GM18907 (cell line): ENCODE data around the gene MSL3.

ENCODE experiments used
- ATAC-seq: cut with Tn5 transposase; IDR thresholded peaks from one replicate; pipeline ENCODE4 v1.9.1; 2021; ENCODE audit warnings: mild to moderate bottlenecking, moderate library complexity; ENCODE audit not compliant: unreplicated experiment

Gene MSL3, protein sequence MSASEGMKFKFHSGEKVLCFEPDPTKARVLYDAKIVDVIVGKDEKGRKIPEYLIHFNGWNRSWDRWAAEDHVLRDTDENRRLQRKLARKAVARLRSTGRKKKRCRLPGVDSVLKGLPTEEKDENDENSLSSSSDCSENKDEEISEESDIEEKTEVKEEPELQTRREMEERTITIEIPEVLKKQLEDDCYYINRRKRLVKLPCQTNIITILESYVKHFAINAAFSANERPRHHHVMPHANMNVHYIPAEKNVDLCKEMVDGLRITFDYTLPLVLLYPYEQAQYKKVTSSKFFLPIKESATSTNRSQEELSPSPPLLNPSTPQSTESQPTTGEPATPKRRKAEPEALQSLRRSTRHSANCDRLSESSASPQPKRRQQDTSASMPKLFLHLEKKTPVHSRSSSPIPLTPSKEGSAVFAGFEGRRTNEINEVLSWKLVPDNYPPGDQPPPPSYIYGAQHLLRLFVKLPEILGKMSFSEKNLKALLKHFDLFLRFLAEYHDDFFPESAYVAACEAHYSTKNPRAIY

DNA sequence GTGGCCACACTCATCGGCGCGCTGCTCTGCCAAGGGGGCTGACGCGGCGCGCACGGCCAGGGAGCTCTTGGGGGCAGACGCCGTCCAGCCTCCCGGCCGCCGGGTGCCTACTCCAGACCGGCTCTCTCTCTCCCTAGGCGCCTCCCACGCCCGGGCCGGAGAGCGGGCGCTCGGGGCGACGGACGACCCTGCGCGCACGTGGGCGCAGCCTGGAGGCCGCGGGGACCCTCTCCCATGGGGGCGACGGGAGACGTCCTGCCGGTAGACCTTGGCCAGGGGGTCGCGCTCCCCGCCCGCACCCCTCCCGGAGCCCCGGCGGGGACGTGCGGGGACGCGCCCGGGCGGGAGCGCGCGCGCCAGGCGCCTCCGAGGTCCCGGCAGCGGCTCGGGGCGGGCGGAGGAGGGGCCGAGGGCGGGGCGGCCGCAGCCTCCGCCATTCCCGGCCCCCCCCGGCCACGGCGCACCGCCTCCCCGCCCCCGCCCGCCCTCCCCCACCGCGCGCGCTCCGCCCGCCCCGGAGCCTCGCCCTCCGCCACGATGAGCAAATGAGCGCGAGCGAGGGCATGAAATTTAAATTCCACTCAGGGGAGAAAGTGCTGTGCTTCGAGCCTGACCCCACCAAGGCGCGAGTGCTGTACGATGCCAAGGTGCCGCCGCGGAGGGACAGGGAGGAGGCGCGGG lies at the start of gene MSL3:
Gene MSL3, plus strand, starts transcription at position 519 of the 681 bp plus-strand sequence. Its CDS starts 27 bp downstream, at position 546.
- peak; percentile 30 for ATAC-seq

DNA sequence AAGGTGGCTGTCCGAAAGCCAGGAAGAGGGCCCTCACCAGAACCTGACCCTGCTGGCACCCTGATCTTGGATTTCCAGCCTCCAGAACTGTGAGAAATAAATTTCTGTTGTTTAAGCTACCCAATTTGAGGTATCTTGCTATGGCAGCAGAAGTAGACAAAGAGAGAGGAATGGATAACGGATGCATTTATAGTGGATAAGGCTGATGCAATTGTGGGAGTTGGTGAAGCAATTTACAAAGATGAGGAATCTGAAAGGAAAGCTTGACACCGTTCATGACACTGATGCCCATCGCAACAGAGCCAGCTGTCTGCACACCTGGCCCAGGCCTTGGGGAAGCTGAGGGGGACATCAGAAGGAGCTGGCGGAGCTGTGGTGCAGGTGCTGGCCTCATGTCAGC lies 35.7 kb upstream of the MSL3 start:
- ATAC-seq: no peak

DNA sequence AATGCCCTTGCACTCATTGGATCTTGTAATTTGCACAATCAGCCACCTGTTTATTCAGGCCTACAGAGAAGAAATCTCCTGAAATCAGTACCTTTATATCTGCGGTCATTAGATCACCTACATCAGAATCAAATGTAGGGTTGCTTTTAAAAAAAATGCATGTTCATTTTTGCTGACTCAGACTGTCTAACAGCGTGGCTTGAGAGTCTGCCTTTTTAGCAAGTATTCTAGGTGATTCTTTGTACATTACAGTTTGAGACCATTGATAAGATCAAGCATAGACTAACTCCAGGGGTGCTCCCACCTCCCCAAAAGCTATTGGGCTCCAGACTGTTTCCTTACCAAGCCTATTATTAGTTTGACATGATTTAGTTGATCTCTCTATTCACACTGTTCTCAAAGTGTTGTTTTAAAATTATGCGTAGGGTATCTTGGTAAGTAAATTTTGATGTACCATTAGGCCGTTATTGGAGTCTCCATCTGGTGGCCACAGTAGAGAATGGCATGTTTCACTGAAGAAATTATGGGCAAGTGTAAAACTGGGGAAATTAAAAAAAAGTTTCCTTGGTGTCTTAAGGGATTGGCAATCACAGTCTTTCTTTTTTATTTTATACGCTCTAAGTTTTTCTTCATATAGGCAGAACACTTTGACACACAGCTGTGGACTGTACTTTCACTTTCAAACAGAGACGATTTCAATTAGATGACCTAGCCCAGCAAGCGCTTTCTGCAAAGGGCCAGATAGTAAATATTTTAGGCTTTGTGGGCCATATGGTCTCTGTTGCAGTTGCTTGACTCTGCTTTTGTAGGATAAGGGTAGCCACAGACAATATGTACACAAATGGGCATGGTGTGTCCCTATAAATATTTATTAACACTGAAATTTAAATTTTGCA lies 33.7 kb upstream of the MSL3 start:
- peak; percentile 53 for ATAC-seq

DNA sequence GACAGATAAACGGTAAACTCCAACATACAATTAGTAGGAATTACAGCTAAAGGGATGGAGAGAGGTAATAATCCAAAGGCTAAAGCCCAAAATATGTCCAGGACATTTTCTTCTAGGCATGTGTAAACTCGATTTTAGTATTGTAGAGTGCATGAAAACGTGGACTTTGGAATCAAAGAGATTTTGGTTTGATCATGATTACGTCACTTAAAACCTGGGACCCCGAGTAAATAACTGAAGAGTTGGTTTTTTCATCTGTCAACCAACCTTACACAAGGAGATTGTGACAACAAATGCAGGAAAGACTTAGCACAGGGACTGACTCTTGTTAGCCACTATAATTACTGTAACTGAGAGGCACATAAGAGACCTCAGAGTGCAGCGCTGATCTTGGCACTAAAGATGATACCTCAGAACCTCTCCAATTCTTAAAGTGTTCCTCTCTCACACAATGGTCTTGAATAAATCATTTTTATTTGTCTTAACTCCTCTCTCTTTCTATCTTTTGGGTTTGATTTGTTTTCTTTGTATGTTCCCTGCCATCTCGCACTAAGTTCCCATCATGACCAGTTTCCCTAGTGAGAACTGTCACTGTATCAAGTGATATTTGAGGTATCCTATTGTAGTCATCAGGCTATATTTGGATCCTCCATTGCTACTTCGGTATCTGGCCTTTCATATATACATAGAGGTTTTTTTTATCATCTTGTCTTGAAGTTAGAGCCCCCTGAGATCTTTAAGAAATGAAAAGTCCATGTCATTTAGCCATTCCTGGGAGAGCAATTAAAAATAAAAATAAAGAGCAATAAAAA lies 32.2 kb upstream of the MSL3 start:
- no peak for ATAC-seq

DNA sequence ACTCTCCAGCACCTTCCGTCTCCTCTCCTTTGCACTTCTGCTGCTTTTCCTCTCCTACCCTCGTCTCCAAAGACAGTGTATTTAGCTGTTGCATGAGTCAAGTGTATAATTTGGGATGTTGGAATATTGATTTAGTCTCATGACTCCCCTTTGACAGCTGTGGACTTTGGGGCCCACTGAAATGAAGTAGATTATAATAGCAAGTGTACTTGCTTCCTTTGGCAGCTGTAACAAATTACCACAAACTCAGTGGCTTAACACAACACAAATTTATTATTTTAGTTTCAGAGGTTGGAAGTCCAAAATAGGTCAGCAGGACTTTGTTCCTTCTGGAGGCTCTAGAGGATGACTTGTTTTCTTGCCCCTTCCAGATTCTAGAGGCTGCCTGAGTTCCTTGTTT lies 29.5 kb upstream of the MSL3 start:
- no peak for ATAC-seq

DNA sequence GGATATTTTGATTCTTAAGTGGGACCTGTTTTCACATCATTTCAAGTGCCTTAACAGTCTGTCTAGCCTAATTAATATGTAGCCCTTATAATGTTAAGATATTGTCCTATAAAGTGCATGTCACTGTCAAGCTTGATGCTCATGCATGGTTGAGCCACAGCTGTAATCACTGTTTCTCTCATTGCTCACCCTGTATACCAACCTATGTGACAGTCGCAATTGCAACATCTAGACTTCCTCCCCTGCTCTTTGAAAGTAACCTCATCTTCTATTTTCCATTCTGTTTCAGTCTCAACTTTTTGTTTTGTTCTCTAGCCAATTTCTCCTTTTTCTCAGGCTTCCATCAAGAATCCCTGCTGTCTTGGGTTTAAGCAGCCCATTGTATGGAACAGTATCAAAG lies 24.4 kb upstream of the MSL3 start:
- ATAC-seq: peak; percentile 58

DNA sequence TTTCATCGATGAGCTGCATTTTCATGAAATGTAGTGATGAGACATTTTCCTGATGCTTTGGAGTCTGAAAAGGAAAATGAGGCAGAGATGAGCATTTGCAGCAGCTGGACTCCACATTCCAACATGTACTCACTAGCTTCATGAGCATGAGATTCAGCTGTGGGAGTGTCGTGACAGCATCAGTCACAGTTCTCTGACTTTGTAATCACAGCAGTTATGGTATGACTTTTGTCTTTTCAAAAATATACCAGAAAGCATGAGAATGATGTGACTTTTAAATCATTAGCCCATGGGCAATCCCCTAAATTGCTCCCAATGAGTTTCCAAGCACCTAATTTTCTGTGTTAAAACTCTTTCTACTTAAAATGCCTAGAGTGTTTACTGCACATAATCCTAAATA lies 18.3 kb upstream of the MSL3 start:
- ATAC-seq: peak; percentile 54

DNA sequence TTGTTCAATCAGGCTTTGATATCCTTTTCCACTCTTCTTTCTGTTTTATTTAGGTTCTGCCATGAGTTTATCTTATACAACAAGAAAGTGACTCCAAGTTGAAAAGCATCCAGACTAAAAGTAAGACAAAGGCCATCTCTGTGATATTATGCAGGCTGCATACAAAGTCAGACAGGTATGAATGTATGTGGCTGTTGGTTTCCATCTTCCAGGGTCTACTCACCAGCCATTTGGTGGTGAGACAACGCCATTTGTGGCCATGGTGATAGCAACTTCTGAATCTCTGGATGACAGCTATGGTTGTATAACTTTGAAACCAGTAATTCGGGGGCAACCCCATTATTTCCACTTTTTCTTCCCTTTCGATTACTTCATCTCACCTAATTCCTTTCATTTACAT lies 17.2 kb upstream of the MSL3 start:
- no peak for ATAC-seq

DNA sequence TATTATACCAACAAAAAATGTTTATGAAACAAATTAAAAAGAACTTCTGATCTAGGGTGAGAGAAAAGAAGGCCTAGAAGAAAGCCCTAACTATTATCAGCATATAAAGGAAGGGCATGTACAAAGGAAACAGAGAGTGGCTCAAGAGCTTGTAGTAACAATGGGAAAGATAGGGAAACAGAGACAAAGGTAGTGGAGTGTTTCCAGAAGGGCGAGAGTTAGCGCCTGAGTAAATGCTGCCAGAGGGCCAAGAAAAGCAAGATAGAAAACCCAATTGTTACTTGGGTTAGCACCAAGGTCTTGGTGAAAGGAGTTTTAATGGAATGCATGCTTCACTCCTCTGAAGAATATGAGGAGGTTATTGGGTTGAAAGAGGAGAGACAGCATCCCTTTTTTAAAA lies 16.5 kb upstream of the MSL3 start:
- ATAC-seq: no peak

DNA sequence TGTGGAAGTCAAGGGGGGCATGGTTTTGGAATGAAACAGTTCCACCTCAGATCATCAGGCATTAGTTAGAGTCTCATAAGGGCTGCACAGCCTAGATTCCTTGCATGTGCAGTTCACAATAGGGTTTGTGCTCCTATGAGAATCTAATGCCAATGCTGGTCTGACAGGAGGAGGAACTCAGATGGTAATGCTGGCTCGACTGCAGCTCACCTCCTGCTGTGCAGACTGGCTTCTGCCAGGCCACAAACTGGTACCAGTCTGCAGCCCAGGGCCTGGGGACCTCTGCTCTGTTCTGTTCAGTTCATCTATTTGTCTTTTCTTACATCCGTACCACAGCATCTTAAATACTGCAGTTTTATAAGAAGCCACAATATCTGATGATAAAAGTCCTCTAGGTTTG lies 12.2 kb upstream of the MSL3 start:
- ATAC-seq: no peak

DNA sequence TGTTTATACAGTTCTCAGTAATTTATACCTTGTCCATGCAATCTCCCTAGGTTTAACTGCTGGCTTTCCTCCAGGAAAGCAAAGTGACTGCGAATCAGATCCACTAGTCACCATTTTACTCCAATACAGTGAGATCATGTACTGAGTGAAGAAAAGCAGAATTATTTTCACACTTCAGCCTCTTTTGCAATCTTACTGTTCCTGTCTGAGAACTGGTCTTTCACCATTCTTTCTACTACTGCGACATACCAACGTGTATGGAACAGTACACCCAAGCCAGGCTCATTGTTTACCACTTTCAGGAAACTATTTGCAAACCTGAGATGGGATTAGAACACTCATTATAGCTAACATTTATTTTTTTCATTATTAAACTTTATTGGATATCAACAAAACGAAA lies 8.0 kb upstream of the MSL3 start:
- ATAC-seq: no peak

DNA sequence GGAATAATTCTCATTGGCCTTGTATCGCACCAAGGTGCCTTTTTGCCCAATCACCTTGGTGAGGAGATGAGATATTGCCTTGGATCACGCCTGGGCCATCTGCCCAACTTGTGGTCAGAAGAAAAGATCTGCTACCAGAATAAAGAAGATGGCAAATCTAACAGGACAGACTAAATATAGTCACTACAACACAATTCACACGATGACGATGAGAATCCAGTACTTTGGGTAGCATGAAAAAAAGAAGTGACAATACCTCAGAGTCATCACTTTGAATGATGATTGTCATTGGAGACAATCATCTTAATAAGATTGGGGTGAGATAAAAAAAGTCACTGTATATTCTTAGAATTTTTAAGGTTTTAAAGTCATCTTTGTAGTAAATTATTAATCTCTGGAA lies 7.3 kb upstream of the MSL3 start:
- no peak for ATAC-seq

DNA sequence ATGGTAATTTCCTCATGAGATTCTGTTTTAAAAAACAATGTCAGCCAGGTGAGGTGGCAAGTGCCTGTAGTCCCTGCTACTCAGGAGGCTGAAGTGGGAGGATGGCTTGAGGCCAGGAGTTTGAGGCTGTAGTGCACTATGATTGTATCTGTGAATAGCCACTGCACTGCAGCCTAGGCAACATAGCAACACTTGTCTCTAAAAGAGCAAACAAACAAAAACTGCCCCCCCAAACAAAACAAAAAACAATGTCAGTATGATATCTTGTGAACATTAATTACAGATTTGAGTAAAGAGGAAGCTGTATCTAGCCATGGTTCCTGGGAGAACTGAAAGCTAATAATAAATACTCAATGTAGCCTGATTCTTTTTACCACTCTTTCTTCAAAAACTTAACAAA lies 6.8 kb upstream of the MSL3 start:
- no peak for ATAC-seq

DNA sequence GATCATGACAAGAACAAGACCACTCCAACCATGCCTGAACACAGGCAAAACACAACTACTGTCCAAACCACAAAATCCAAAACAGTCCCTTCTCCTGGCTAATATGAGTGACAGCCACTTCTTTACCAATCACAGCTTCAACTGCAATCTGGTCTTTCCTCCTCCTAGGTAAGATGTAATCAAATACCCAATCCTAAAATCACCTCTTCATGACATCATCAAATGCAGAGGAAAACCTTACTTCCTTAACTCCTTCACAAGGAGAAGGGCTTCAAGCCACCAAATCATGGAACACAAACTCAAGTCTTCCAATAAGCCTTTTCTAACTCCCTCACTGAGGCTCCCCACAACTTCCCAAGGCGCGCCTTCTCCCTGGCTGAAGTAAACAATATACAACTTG lies 4.4 kb upstream of the MSL3 start:
- no peak for ATAC-seq

DNA sequence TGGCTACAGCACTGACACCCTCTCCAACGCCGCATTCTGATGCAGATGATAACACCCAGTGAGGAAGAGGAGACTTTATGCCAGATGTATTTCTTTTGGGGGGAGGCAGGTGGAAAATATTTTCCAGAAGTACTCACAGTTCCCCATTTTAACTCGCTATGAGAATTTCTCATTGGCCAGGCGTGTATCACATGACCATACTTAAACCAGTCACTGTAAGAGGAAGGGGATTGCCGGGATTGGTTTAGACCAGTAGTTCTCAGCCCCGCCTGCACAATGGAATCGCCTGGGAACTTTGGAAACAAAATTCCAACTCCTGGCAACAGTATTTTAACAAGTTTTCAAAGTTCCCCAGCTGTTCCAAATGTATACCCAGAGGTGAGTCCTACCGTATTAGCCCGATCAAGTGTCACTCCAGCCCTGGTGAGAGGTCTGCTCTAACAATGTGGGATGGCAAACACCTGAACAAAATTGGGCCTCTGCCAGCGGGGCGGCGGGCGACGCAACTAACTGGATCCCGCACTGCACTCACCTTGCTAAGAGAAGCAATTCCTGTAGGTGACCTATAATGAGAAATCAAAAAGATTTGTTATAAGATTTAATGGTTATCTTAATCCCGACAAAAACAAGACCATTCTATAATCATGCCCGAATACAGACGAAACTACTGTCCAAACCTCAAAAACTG lies 2.9 kb upstream of the MSL3 start:
- ATAC-seq: no peak

DNA sequence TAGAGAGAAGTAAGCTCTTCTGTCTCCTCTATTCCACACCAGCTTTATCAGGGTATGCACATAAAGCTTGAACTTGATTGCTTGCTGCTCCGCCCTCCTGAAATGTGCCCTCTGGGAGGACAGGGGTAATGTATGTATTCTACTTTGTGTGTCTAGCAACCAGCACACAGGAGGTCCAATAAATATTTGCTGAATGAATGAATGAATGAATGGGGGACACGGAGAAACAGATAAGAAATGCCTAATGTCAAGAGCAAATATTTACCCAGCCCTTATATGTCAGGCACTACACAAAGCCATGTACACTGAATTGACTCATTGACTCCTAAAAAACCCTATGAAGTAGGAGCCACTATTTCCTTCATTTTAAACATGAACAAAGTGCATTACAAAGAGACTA lies 2.3 kb upstream of the MSL3 start:
- ATAC-seq: no peak

DNA sequence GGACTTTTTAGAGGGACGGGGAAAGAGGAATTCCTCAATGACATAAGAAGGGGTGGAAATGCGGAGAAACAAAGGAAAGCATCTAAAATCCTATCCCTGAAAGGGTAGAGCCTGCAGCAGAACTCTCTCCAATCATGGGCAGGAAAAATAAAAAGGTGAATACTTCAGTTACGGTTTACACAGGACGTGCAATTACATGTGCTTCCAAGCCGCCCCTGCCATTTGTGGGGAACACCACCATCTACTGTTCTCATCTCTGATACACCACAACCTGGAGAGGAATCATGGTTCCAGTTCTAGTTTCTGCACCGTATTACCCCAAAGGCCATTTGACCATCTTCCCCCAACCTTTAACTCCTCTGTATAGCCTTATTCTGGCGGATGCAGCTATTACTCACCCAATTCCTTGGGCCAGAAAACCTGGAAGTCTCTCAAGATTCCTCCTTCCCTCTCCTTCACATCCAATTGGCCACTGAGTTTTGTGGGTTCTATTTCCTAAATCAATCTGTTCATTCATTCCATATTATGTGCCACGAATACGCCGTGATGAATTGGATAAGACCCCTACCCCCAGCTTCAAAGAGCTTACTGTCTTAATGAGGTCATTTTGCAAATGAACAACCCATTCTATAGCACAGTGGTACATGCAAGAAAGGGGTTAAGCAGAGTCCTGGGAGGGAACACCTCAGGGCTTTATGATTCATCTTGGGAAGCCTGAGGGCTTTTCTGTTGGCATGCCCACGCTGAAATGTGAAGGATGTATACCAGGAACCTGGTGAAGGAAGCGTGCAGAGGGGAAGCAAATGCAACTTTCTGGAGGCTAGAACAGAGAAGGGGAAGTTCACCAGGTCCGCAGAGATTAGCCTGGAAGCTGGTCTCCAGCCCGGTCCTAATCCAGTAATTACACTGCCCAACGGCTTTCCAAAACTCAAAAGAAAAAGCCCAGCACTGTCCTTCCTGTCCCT lies 1.4 kb upstream of the MSL3 start:
- no peak for ATAC-seq

DNA sequence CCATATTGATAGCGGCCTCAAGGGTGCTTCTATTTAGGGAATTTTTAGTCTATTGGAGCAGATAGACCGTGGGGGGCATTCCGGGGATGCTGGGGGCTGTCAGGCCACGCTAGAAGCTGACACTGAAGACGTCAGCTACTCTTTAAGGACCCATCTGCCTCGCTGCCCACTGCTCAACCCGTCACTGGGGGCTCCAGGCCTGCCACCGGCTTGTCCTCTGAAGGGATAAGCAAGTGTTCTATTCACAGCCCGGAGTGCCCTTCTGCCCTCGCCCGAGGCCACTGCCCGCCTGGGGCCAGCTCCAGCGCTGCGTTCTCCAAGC lies 679 bp upstream of the MSL3 start:
- no peak for ATAC-seq
